Osteocyte (in vitro differentiated cells): ENCODE measurements around the gene CDK9. TPM values are rescaled to one million over a fixed set of nuclear protein-coding genes. Genes with fewer than 3 reads are reported as not detected.

Experiments
- DNase-seq: peaks from one replicate; pipeline ENCODE4 v3.0.0; 2021; ENCODE audit warnings: mixed read lengths; ENCODE audit not compliant: unreplicated experiment; ENCODE audit errors: extremely low spot score
- H3K27ac Mint-ChIP-seq: one replicate; pipeline ENCODE4 v1.8.0; 2021; ENCODE audit warnings: mild to moderate bottlenecking, mixed read lengths; ENCODE audit not compliant: unreplicated experiment
- H3K27me3 Mint-ChIP-seq: one replicate; pipeline ENCODE4 v1.8.0; 2021; ENCODE audit warnings: mixed read lengths; ENCODE audit not compliant: unreplicated experiment
- H3K36me3 Mint-ChIP-seq: one replicate; pipeline ENCODE4 v1.8.0; 2021; ENCODE audit warnings: mixed read lengths; ENCODE audit not compliant: unreplicated experiment
- H3K4me1 Mint-ChIP-seq: one replicate; pipeline ENCODE4 v1.8.0; 2021; ENCODE audit warnings: mixed read lengths; ENCODE audit not compliant: unreplicated experiment
- H3K4me3 Mint-ChIP-seq: one replicate; pipeline ENCODE4 v1.8.0; 2021; ENCODE audit warnings: mild to moderate bottlenecking, moderate library complexity, mixed read lengths; ENCODE audit not compliant: unreplicated experiment
- H3K9me3 Mint-ChIP-seq: one replicate; pipeline ENCODE4 v1.8.0; 2021; ENCODE audit warnings: mixed read lengths; ENCODE audit not compliant: unreplicated experiment
- microRNA-seq: library from miRNA; unstranded; fragments of <30 nt; microRNA quantifications from one replicate; pipeline ENCODE4 v1.1.0, GENCODE V29; 2020; ENCODE audit not compliant: unreplicated experiment
- total RNA-seq: library from RNA; stranded (reverse); gene quantifications from 2 replicates; pipeline ENCODE4 v1.2.1, GENCODE V29; 2021
- TF ChIP-seq, protein P1 (sequence below): fragments of 200-600 bp; sonication (generic); IDR thresholded peaks from 2 replicates; pipeline ENCODE4 v1.5.0; 2021; ENCODE audit warnings: antibody characterized with exemption, mild to moderate bottlenecking, moderate library complexity

Gene CDK9
- total RNA-seq, 1 donor from 2014 or later, result 78.5 TPM

DNA sequence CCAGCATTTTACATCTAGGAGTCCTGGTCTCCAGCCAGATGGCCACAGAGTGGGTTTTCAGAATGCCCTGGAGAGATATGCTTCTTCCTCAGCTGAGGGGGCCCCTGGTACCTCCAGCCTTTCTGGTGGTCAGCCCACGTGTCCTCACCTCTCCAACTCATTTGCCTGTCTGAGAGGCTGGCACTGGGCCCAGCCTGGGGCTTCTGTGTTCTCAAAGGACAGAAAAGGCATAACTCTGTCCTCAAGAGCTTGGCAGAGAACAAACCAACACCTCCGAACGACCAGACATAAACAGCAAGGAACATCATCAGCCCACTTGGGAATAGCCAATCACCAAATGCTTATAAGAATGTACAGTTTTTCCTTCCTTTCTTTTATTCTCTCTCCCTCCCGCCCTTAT lies 51.5 kb downstream of the CDK9 start:
- Mint-ChIP-seq H3K27ac (peak overlapping the region; percentile 95), H3K4me1 (peaks cover 58% of the 10 kb centered on the region), H3K27me3 (no peaks in the 10 kb centered on the region), H3K9me3 (no peaks in the 10 kb centered on the region), H3K4me3 (no peak overlapping the region), H3K36me3 (peaks cover 5% of the 10 kb centered on the region)
- DNase-seq, result no peak
- TF ChIP-seq, protein P1, sequence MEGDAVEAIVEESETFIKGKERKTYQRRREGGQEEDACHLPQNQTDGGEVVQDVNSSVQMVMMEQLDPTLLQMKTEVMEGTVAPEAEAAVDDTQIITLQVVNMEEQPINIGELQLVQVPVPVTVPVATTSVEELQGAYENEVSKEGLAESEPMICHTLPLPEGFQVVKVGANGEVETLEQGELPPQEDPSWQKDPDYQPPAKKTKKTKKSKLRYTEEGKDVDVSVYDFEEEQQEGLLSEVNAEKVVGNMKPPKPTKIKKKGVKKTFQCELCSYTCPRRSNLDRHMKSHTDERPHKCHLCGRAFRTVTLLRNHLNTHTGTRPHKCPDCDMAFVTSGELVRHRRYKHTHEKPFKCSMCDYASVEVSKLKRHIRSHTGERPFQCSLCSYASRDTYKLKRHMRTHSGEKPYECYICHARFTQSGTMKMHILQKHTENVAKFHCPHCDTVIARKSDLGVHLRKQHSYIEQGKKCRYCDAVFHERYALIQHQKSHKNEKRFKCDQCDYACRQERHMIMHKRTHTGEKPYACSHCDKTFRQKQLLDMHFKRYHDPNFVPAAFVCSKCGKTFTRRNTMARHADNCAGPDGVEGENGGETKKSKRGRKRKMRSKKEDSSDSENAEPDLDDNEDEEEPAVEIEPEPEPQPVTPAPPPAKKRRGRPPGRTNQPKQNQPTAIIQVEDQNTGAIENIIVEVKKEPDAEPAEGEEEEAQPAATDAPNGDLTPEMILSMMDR, result no peak

DNA sequence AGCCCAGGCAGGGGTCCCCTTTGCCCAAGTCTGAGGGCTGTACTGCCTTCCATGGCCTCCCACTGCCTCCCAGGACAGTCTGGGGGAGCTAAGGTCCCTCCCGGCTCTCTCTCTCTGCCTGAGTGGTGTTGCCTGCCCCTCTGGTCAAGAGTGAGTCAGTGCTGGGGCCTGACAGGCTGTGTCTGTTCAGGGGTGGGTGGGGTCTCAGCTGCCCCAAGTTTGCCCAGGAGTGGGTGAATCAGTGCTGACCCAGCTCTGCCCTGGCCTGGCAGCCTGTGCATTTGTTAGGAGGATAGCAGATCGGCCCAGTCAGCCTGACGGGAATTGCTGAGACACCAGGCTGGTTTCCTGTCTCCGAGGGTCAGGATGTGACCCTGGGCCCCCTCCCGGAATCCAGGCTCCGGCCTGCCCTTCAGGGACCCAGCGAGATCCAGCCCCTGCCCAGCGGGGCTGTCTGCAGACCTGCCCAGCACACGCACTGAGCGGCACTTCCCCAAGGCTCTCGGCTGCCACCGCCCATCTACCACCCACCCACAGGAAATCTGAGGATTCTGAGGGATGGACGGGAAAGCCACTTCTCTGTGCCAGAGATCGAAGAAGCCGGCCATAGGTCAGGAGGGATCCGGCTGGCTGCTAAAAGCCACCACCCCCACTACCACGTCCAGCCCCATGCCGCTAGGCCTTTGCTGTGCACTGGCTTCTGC lies 52.7 kb downstream of the CDK9 start:
- Mint-ChIP-seq H3K4me3 (peak overlapping the region; percentile 32), H3K36me3 (peaks cover 5% of the 10 kb centered on the region), H3K27ac (peak overlapping the region; percentile 95), H3K27me3 (no peaks in the 10 kb centered on the region), H3K9me3 (no peaks in the 10 kb centered on the region), H3K4me1 (peaks cover 51% of the 10 kb centered on the region)
- peak; percentile 93 for DNase-seq
- TF ChIP-seq, protein P1, result no peak

Small RNA genes lying within 50 kb of the gene (microRNA-seq; reads per million reads assigned to microRNA genes)
- not detected for gene MIR2861
- gene MIR3960, result not detected

Other genes with a start within 250 kb of the CDK9 start
- 44.9 and 46.5 TPM in 2 replicates for gene STXBP1, start 173.8 kb upstream of the CDK9 start, total RNA-seq
- gene CFAP157, start 79.0 kb upstream of the CDK9 start, total RNA-seq, result 0.24 TPM in 1 of 2 replicates, not detected in the other
- gene PTRH1, start 70.4 kb upstream of the CDK9 start, total RNA-seq, result 10.6 and 10.7 TPM in 2 replicates
- not detected in 2 replicates for gene TTC16, start 70.0 kb upstream of the CDK9 start, total RNA-seq
- 9.3 and 11.5 TPM in 2 replicates for gene TOR2A, start 50.7 kb upstream of the CDK9 start, total RNA-seq
- gene SH2D3C, start 7.4 kb upstream of the CDK9 start, total RNA-seq, result 19.3 and 20.4 TPM in 2 replicates
- gene FPGS, start 16.8 kb downstream of the CDK9 start, total RNA-seq, result 58.7 and 65.1 TPM in 2 replicates
- 140 and 143 TPM in 2 replicates for gene ENG, start 68.6 kb downstream of the CDK9 start, total RNA-seq
- gene AK1, start 91.6 kb downstream of the CDK9 start, total RNA-seq, result 57.6 and 65.8 TPM in 2 replicates
- 73.4 and 77.0 TPM in 2 replicates for gene ST6GALNAC6, start 113.6 kb downstream of the CDK9 start, total RNA-seq
- 21.4 and 25.1 TPM in 2 replicates for gene ST6GALNAC4, start 131.0 kb downstream of the CDK9 start, total RNA-seq
- gene PIP5KL1, start 144.7 kb downstream of the CDK9 start, total RNA-seq, result 2.6 and 2.9 TPM in 2 replicates
- gene DPM2, start 151.8 kb downstream of the CDK9 start, total RNA-seq, result 29.2 and 31.6 TPM in 2 replicates
- gene EEIG1, start 195.0 kb downstream of the CDK9 start, total RNA-seq, result 39.4 and 41.4 TPM in 2 replicates